Measurements from ENCODE around the gene PATJ. TPM values are rescaled to one million over a fixed set of nuclear protein-coding genes. Genes with fewer than 3 reads are reported as not detected.

The PATJ gene
- total RNA-seq, result 10 to 100 TPM; 74.3 to 81.7 TPM
- 7.4 TPM for polyA plus RNA-seq (2013, experiment 1 of 2)
- polyA plus RNA-seq (2013, experiment 2 of 2), result 7.5 TPM
- long read RNA-seq, experiment 1, partial matches to known transcripts, result 0 of 5 reads
- long read RNA-seq, experiment 1, other reads (novel, unspliced or antisense), result 5 of 5 reads
- long read RNA-seq, experiment 2, full-length matches to known transcripts, result 2 of 40 reads
- long read RNA-seq, experiment 2, partial matches to known transcripts, result 9 of 40 reads
- long read RNA-seq, experiment 2, other reads (novel, unspliced or antisense), result 29 of 40 reads
- long read RNA-seq, experiment 3, full-length matches to known transcripts, result 1 of 193 reads
- long read RNA-seq, experiment 3, partial matches to known transcripts, result 148 of 193 reads
- long read RNA-seq, experiment 3, other reads (novel, unspliced or antisense), result 44 of 193 reads
- long read RNA-seq, experiment 4, partial matches to known transcripts, result 6 of 10 reads
- long read RNA-seq, experiment 4, other reads (novel, unspliced or antisense), result 4 of 10 reads

DNA sequence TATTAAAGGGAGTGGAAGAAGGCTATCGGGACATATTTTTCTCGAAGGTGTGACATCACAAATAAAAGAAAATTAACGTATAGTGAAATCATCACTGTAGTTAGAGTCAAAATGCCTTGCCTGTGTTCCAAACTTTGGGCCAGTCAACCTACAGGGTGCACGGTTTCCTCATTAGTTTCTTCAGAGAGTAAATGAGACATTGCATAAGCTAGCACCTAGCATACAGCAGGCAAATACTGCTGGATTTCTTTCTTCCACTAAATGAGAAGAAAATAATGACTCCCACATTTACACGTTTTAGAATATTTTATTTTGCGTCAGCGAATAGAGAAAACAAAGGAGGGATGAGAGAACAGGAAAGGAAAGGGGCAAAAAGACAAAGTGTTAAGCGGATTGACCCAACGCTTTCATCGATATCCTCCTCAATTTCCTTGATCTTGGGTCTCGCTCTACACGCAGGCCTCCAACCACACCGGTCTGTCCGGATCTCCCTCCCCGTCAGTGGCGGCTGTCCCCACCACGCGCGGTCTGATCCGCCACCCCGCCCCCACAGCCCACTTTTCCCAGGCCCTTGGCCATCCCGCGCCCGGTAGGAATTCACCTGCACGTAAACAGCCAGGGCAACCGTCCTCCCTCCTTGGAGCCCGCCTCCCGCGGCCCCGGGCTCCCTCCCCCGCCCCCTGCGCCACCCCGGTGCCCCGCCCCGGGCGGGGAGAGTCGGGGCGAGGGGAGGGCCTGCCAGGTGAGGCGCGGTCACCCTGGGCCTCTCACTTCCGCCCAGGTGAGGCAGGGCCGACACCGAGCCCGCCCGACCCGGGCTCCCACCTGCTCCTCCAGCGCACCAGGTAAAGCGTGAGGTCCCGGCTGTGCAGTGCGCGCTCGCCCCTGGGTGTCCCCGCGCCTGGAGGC lies at the start of gene PATJ:
Gene PATJ (plus strand): TSS at position 770 of the 909 bp plus-strand sequence. CDS start 20,413 bp downstream, outside the sequence.
- H3K36me3 Mint-ChIP-seq (ENCODE audit: low read depth), result peaks cover 1% of the 10 kb centered on the region

DNA sequence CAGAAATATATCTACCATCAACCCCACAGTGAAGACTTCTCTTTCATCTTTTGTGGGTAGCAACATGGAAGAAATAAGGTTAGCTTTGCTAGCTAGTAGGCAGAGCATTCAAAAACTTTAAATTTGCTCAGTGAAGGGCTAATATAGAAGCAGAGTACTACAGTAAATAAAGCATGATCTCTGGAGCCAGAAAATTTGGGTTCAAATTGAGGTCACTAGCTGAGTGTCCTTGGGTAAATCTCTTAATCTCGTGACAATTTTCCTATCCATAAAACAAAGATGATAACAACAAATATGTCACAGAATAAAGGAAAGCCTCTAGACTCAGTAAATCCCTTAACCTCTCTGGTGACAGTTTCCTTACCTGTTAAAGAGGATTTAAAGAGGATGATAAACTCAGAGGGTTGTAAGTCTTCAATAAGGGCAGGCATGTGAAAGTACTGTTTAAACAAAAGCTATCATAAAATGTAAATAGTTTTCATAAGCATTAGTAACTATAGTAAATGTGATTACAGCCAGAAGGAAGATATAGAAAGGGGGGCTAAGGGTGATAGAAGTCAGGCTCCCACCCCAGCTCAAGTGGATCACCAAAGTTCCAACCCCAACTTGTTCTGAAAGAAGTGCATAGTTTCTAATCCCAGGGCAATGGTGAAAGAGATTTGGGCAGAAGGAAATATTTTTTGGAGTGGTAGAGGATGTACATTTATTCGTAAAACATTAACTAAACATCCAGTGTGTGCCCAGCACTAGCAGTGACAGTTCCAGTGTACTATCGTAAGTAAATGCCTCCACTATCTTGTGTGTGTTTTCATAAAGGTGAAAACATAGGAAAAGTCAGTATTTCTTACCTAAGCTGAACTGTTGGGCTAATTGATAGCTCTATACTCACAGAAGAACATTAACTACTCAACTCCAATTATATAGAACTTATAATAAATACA lies 42.1 kb upstream of the PATJ start:
- Mint-ChIP-seq H3K27ac (no peak overlapping the region), H3K36me3 (ENCODE audit: low read depth) (peaks cover 45% of the 10 kb centered on the region), H3K27me3 (ENCODE audit: insufficient read depth) (peaks cover 3% of the 10 kb centered on the region), H3K9me3 (no peaks in the 10 kb centered on the region), H3K4me1 (peaks cover 7% of the 10 kb centered on the region), H3K4me3 (no peak overlapping the region)
- TF ChIP-seq CTCF (conservative IDR thresholded peaks at IDR 0.05), result no peak
- H3K4me1 ChIP-seq (ENCODE audit: control insufficient read depth, insufficient read depth, low read length), result no peaks in the 10 kb centered on the region
- DNase-seq, result no peak
- peaks cover 41% of the 10 kb centered on the region for H3K36me3 ChIP-seq (ENCODE audit: control insufficient read depth, insufficient read depth, low read length)
- WGBS, 2 experiments (ENCODE audit: insufficient coverage in 1 of 2, insufficient read length in 1 of 2), result 95 to 100% methylated on average over 1 to 3 of the region's 3 CpGs
- H3K27me3 ChIP-seq (ENCODE audit: control insufficient read depth, insufficient read depth, low read length, poor library complexity, severe bottlenecking), result peaks cover 16% of the 10 kb centered on the region
- no peak overlapping the region for H3K9ac ChIP-seq (ENCODE audit: extremely low read depth, low read length, poor library complexity, severe bottlenecking)
- H3K9me3 ChIP-seq (ENCODE audit: control insufficient read depth, low read length), result no peaks in the 10 kb centered on the region
- no peak overlapping the region for H3K4me3 ChIP-seq (ENCODE audit: low read length)
- no peak overlapping the region for H3K27ac ChIP-seq (ENCODE audit: low read depth, low read length)

More for the DNA sequence above, at the start of gene PATJ:
- Histone ChIP-seq H3K36me3 (ENCODE audit: control insufficient read depth, insufficient read depth, low read length) (no peaks in the 10 kb centered on the region), H3K4me1 (ENCODE audit: control insufficient read depth, insufficient read depth, low read length) (peaks cover 5% of the 10 kb centered on the region), H3K27ac (ENCODE audit: low read depth, low read length) (no peak within 1 kb of the TSS), H3K4me3 (ENCODE audit: low read length) (peak within 1 kb of the TSS; percentile 89), H3K27me3 (ENCODE audit: control insufficient read depth, insufficient read depth, low read length, poor library complexity, severe bottlenecking) (no peaks in the 10 kb centered on the region), H3K9ac (ENCODE audit: extremely low read depth, low read length, poor library complexity, severe bottlenecking) (peak within 1 kb of the TSS; percentile 60), H3K9me3 (ENCODE audit: control insufficient read depth, low read length) (no peaks in the 10 kb centered on the region)
- TF ChIP-seq CTCF (conservative IDR thresholded peaks at IDR 0.05), result no peak
- H3K27me3 Mint-ChIP-seq (ENCODE audit: insufficient read depth), result no peaks in the 10 kb centered on the region
- 5 to 14% methylated on average over 24 to 54 of the region's 54 CpGs for WGBS, 2 experiments (ENCODE audit: insufficient coverage in 1 of 2, insufficient read length in 1 of 2)
- peaks cover 23% of the 10 kb centered on the region for H3K4me1 Mint-ChIP-seq
- H3K27ac Mint-ChIP-seq, result peak within 1 kb of the TSS; percentile 98
- DNase-seq, result peak; percentile 94
- peak within 1 kb of the TSS; percentile 84 for H3K4me3 Mint-ChIP-seq
- H3K9me3 Mint-ChIP-seq, result no peaks in the 10 kb centered on the region

Measured in endodermal cell (in vitro differentiated cells).